ENCODE measurements around the gene DSC2.
"Not testable (repeated sequence)": the region's sequence is repeated elsewhere in the genome, so short reads cannot be mapped to it uniquely, and the experiment has no call there.

Gene DSC2

DNA sequence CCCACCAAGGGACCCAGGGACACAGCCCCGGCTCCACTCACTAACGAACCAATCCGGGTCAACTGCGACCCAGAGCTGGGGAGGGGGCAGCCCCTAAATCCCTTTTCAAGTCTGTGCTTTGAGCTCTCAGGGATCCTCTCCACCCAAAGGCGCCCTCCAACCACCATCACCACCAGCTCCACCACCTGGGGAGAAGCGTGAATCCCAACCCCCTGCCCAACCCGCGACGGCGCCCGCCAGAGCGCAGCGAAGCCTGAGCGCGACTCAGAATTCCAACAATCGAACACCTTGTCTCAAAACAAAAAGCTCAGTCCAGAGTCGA is 60.2 kb downstream of the DSC2 start:
- Mint-ChIP-seq H3K36me3 (no peaks in the 10 kb centered on the region), H3K27ac (no peak overlapping the region), H3K9me3 (peaks cover 10% of the 10 kb centered on the region), H3K4me3 (no peak overlapping the region), H3K4me1 (no peaks in the 10 kb centered on the region), H3K27me3 (peaks cover 34% of the 10 kb centered on the region)
- no peak for ATAC-seq

- peaks cover 34% of the 10 kb centered on the region for H3K27me3 Mint-ChIP-seq
- ATAC-seq, result no peak
- no peaks in the 10 kb centered on the region for H3K36me3 Mint-ChIP-seq
- no peak overlapping the region for H3K4me3 Mint-ChIP-seq
- H3K4me1 Mint-ChIP-seq, result no peaks in the 10 kb centered on the region
- H3K27ac Mint-ChIP-seq, result no peak overlapping the region
- peaks cover 10% of the 10 kb centered on the region for H3K9me3 Mint-ChIP-seq
Measured at GRCh38 chr18:31041271-31042083, 60.7 kb downstream of the DSC2 start.

- Mint-ChIP-seq H3K36me3 (no peaks in the 10 kb centered on the region), H3K4me3 (no peak overlapping the region), H3K27ac (no peak overlapping the region), H3K4me1 (no peaks in the 10 kb centered on the region), H3K27me3 (peaks cover 34% of the 10 kb centered on the region), H3K9me3 (peaks cover 10% of the 10 kb centered on the region)
- no peak for ATAC-seq
Measured at GRCh38 chr18:31040686-31041270, 61.4 kb downstream of the DSC2 start.

DNA sequence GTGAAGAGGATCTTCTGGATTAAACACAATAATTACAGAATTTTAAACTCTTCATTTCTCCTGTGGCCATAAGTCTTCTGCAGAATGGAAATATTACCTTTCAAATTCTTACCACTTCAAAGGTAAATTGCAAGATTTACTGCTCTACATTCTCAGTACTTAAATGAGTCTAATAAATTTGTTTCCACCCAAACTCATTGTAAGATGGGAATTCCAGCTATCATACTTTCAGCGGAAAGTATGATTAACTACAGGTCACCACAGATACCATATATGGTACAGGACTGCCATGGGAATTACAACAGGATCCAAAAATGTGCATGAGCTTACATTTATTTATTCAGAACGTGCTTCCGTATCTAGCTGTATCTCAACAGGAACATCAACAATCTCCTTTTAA is 62.8 kb downstream of the DSC2 start:
- Mint-ChIP-seq H3K4me1 (no peaks in the 10 kb centered on the region), H3K4me3 (no peak overlapping the region), H3K27me3 (peaks cover 33% of the 10 kb centered on the region)

GRCh38 chr18:31037686-31038085 is 64.5 kb downstream of the DSC2 start:
- not testable (repeated sequence) for H3K9me3 Mint-ChIP-seq, ATAC-seq, H3K36me3 Mint-ChIP-seq, H3K4me3 Mint-ChIP-seq, H3K27ac Mint-ChIP-seq, H3K4me1 Mint-ChIP-seq
- H3K27me3 Mint-ChIP-seq, result peaks cover 18% of the 10 kb centered on the region

More for the DNA sequence above, 62.8 kb downstream of the DSC2 start:
- Mint-ChIP-seq H3K9me3 (peaks cover 7% of the 10 kb centered on the region), H3K27ac (no peak overlapping the region), H3K36me3 (no peaks in the 10 kb centered on the region)
- no peak for ATAC-seq

DNA sequence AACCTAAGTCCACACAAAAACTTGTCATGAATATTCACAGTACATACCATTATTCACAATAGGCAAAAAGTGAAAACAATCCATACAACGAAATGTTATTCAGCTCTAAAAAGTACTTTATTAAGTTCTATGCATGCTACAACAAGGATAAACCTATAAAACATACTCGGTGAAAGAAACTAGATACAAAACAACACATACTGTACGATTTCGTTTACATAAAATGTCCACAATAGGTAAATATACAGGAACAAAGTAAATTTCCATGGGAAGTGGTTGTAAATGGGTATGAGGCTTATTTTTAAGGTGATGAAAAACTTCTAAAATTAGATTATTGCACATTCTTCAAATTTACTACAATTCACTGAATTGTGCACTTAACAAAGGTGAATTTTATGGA is 67.7 kb downstream of the DSC2 start:
- Mint-ChIP-seq H3K36me3 (no peaks in the 10 kb centered on the region), H3K4me1 (no peaks in the 10 kb centered on the region), H3K27me3 (no peaks in the 10 kb centered on the region), H3K27ac (no peak overlapping the region), H3K4me3 (no peak overlapping the region), H3K9me3 (peaks cover 3% of the 10 kb centered on the region)
- no peak for ATAC-seq

GRCh38 chr18:31030574-31031278 is 71.5 kb downstream of the DSC2 start:
- Mint-ChIP-seq H3K4me3 (no peak overlapping the region), H3K9me3 (peaks cover 6% of the 10 kb centered on the region), H3K4me1 (no peaks in the 10 kb centered on the region), H3K27ac (no peak overlapping the region), H3K27me3 (no peaks in the 10 kb centered on the region), H3K36me3 (no peaks in the 10 kb centered on the region)
- ATAC-seq, result no peak

DNA sequence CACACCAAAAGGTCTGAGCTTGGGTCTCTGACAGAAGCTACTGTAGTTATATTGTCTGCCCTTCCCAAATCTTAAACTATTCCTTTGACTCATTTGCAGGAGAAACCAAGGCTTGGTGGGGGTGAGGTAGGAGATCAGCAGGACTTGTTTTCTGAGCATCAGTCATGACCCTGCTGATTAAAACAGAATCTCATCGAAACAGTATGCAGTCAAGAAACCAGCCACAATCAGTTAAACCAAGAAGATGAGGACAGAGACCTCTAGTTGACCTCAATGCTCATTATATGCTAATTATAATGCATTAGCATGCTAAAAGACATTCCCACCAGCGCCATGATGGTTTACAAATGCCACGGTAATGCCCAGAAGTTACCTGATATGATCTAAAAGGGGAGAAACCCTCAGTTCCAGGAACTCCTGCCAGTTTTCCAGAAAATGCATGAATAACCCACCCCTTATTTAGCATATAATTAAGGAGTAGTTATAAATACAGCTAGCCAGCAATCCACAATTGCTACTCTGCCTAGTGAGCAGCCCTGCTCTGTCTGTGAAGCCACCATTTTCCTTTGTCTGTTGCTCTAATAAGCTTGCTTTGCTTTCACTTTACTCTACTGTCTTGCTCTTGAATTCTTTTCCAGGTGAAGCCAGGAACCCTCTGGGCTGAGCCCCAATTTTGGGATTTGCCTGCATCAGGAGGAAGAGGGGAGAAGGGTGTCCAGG is 86.3 kb downstream of the DSC2 start:
- no peak for ATAC-seq
- Mint-ChIP-seq H3K36me3 (no peaks in the 10 kb centered on the region), H3K4me3 (no peak overlapping the region), H3K9me3 (peaks cover under 1% of the 10 kb centered on the region), H3K27ac (no peak overlapping the region), H3K4me1 (no peaks in the 10 kb centered on the region), H3K27me3 (no peaks in the 10 kb centered on the region)

DNA sequence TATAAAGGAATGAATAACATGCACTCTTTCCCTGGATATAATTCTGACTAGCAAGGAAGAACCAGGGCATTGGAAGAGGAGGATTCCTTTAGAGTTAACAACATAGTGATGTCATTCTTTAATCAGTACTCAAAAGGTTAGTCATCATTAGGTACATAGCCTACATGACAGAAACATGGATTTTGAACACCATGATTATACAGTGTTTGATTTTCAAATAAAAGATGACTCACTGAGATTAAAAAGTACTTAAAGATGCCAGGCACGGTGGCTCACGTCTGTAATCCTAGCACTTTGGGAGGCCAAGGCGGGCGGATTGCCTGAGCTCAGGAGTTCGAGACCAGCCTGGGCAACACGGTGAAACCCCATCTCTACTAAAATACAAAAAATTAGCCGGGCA is 90.8 kb downstream of the DSC2 start:
- not testable (repeated sequence) for ATAC-seq, H3K9me3 Mint-ChIP-seq, H3K4me1 Mint-ChIP-seq, H3K27ac Mint-ChIP-seq, H3K27me3 Mint-ChIP-seq, H3K4me3 Mint-ChIP-seq, H3K36me3 Mint-ChIP-seq

DNA sequence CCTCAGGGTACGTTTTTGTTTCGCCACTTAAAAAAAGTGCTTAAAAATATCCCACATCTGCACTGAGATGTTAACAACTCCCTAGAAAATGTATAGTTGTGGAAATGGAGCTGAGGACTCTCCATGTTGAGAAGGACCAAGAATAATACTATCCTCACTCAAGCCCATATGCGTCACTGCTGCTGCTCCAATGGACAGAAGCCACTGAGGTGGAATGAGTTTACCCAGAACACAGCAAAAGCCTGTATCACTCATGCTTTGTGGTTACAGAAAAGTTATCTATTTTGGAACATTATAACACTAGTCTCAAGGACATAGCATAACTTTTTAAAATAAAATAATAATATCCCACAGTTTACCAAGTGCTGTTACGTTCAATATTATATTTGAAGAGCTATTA is 91.6 kb downstream of the DSC2 start:
- no peak for ATAC-seq
- no peaks in the 10 kb centered on the region for H3K9me3 Mint-ChIP-seq
- H3K4me3 Mint-ChIP-seq, result no peak overlapping the region
- H3K36me3 Mint-ChIP-seq, result no peaks in the 10 kb centered on the region
- H3K4me1 Mint-ChIP-seq, result no peaks in the 10 kb centered on the region
- no peaks in the 10 kb centered on the region for H3K27me3 Mint-ChIP-seq
- H3K27ac Mint-ChIP-seq, result no peak overlapping the region

Data from stimulated activated memory B cell treated with anti-CD40 and anti-IgM and Interleukin-4, amounts not matched to agents 10 μg/mL and 1 μg/mL and 100 μg/mL, for 72 hours (primary cell).